Osteocyte (in vitro differentiated cells): ENCODE results near the gene BMPR1A. TPM values are rescaled to one million over a fixed set of nuclear protein-coding genes. Genes with fewer than 3 reads are reported as not detected.

Experiments
- DNase-seq: peaks from one replicate; pipeline ENCODE4 v3.0.0; 2021; ENCODE audit warnings: mixed read lengths; ENCODE audit not compliant: unreplicated experiment; ENCODE audit errors: extremely low spot score
- H3K27ac Mint-ChIP-seq: one replicate; pipeline ENCODE4 v1.8.0; 2021; ENCODE audit warnings: mild to moderate bottlenecking, mixed read lengths; ENCODE audit not compliant: unreplicated experiment
- H3K27me3 Mint-ChIP-seq: one replicate; pipeline ENCODE4 v1.8.0; 2021; ENCODE audit warnings: mixed read lengths; ENCODE audit not compliant: unreplicated experiment
- H3K36me3 Mint-ChIP-seq: one replicate; pipeline ENCODE4 v1.8.0; 2021; ENCODE audit warnings: mixed read lengths; ENCODE audit not compliant: unreplicated experiment
- H3K4me1 Mint-ChIP-seq: one replicate; pipeline ENCODE4 v1.8.0; 2021; ENCODE audit warnings: mixed read lengths; ENCODE audit not compliant: unreplicated experiment
- H3K4me3 Mint-ChIP-seq: one replicate; pipeline ENCODE4 v1.8.0; 2021; ENCODE audit warnings: mild to moderate bottlenecking, moderate library complexity, mixed read lengths; ENCODE audit not compliant: unreplicated experiment
- H3K9me3 Mint-ChIP-seq: one replicate; pipeline ENCODE4 v1.8.0; 2021; ENCODE audit warnings: mixed read lengths; ENCODE audit not compliant: unreplicated experiment
- CTCF ChIP-seq: fragments of 200-600 bp; sonication (generic); IDR thresholded peaks from 2 replicates; pipeline ENCODE4 v1.5.0; 2021; ENCODE audit warnings: antibody characterized with exemption, mild to moderate bottlenecking, moderate library complexity
- total RNA-seq: library from RNA; stranded (reverse); gene quantifications from 2 replicates; pipeline ENCODE4 v1.2.1, GENCODE V29; 2021

BMPR1A gene
- total RNA-seq, 1 donor from 2014 or later: 75.5 TPM

DNA sequence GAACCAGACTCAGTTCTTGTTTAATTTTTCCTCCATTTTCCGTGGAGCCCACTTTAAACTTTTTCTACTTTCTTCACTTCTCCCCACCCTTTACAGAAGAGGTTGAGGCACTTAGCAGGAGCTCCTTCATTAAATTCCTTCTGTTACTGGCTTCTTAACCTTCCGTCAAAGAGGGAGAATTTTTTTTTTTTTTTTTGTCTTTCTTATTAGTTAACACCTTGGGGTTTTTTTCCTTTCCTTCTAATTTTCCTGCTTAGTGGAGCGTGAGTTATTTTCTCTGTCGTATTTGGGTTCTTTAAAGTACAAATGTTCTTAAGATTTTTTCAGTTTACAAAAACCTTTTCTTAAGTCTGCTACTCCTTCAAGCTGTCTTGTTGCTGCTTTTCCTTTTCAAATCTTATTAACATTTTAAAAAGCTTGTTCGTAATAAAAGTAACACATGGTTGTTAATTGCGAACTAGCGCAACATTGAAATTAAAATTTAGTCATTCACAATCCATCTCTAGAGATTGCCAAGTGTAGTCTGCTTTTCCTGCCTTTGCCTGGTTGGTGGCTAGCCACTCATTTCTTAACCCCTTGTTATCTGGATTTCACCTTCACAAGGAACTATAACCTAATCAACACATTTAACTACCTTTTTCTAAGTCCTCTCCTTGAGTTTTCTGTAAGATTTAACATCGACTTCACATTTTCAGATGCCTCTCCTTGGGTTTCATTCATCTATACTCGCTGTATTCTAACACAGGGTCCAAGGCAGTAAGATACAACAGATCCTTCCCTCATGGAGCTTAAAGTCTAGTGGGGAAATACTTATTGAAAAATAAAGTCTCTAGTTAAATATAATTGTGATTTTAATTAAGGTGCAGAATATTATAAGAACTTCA is 2.0 kb downstream of the BMPR1A start:
- no peaks in the 10 kb centered on the region for H3K9me3 Mint-ChIP-seq
- no peaks in the 10 kb centered on the region for H3K27me3 Mint-ChIP-seq
- peak overlapping the region; percentile 93 for H3K27ac Mint-ChIP-seq
- DNase-seq: no peak
- H3K4me3 Mint-ChIP-seq: peak overlapping the region; percentile 83
- peaks cover 55% of the 10 kb centered on the region for H3K4me1 Mint-ChIP-seq
- TF ChIP-seq CTCF: no peak
- H3K36me3 Mint-ChIP-seq: no peaks in the 10 kb centered on the region

DNA sequence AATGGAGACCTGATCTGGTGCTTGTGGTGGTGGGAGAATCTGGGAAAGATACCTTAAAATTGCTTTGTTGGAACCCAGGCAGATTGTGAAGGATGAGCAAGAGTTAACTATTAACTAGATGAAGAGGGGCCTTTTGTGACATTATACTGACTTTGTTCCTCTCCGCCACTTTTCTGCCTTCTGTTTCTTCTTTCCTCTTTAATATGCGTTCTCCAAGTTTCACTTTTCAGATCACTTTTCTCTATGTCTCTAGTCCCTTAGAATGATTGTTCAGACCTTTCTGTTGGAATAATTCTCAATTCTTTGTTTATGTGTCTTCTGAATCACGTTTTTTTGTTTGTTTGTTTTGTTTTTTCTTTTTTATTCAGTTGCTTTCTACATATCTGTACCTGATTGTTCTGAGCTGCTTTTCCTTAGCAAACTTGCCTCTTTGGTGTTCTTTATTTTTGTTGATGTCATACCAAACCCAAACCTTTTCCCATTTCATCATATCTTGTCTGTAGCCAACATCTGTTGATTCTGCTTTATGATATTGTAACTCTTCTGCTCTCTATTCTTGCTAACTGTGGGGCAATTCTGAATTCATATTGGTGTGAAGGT is 2.8 kb downstream of the BMPR1A start:
- peaks cover 48% of the 10 kb centered on the region for H3K4me1 Mint-ChIP-seq
- DNase-seq: no peak
- no peak for TF ChIP-seq CTCF
- H3K4me3 Mint-ChIP-seq: peak overlapping the region; percentile 83
- peak overlapping the region; percentile 93 for H3K27ac Mint-ChIP-seq
- H3K27me3 Mint-ChIP-seq: no peaks in the 10 kb centered on the region
- H3K9me3 Mint-ChIP-seq: no peaks in the 10 kb centered on the region
- no peaks in the 10 kb centered on the region for H3K36me3 Mint-ChIP-seq

DNA sequence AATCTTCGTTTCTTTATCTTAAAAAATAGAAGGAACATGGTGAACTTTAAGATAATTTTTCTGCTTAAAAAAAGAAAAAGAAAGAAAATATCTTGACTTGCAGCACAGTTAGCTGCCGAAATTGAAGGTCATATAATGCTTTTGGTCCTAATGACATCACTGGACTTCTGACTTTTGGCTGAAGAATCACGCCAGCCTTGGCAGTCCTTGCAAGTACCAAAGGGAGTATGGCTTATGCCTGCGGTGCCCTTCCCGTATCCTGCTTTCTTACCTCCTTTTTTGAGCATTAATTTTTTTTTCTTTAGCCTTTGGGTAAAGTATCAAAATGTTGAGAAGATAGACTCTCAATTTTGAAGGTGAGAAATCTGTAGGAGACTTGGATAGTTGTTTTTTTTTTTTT is 7.0 kb downstream of the BMPR1A start:
- peaks cover 48% of the 10 kb centered on the region for H3K4me1 Mint-ChIP-seq
- H3K27me3 Mint-ChIP-seq: no peaks in the 10 kb centered on the region
- no peak overlapping the region for H3K27ac Mint-ChIP-seq
- no peaks in the 10 kb centered on the region for H3K36me3 Mint-ChIP-seq
- no peak for DNase-seq
- no peak for TF ChIP-seq CTCF
- no peaks in the 10 kb centered on the region for H3K9me3 Mint-ChIP-seq
- no peak overlapping the region for H3K4me3 Mint-ChIP-seq

- H3K4me3 Mint-ChIP-seq: no peak overlapping the region
- H3K27ac Mint-ChIP-seq: no peak overlapping the region
- no peak for DNase-seq
- no peak for TF ChIP-seq CTCF
- H3K27me3 Mint-ChIP-seq: no peaks in the 10 kb centered on the region
- H3K36me3 Mint-ChIP-seq: no peaks in the 10 kb centered on the region
- H3K9me3 Mint-ChIP-seq: no peaks in the 10 kb centered on the region
- H3K4me1 Mint-ChIP-seq: peaks cover 42% of the 10 kb centered on the region
Measured at GRCh38 chr10:86765548-86765947, 9.1 kb downstream of the BMPR1A start.

GRCh38 chr10:86768412-86769062 is 12.1 kb downstream of the BMPR1A start:
- H3K27me3 Mint-ChIP-seq: no peaks in the 10 kb centered on the region
- H3K4me1 Mint-ChIP-seq: peaks cover 50% of the 10 kb centered on the region
- no peak for TF ChIP-seq CTCF
- H3K36me3 Mint-ChIP-seq: no peaks in the 10 kb centered on the region
- no peaks in the 10 kb centered on the region for H3K9me3 Mint-ChIP-seq
- H3K27ac Mint-ChIP-seq: no peak overlapping the region
- DNase-seq: no peak
- no peak overlapping the region for H3K4me3 Mint-ChIP-seq
